Stimulated activated CD8-positive, alpha-beta memory T cell treated with anti-CD3 and anti-CD28 coated beads, Interleukin-4, amount 100 ng/mL, for 48 hours (primary cell): ENCODE measurements around the gene FAM227B.

Experiments used
- DNase-seq: peaks from one replicate; pipeline ENCODE4 v3.0.0-alpha.2; 2020

FAM227B gene

GRCh38 chr15:49286649-49287404, 333.8 kb downstream of the FAM227B start:
- no peak for DNase-seq

- no peak for DNase-seq
Measured at GRCh38 chr15:49282366-49282765, 338.3 kb downstream of the FAM227B start.

GRCh38 chr15:49279521-49280456, 340.8 kb downstream of the FAM227B start:
- no peak for DNase-seq

- no peak for DNase-seq
Measured at GRCh38 chr15:49278751-49279150, 341.9 kb downstream of the FAM227B start.
